RCC 7860 (cell line): ENCODE measurements around the gene TRIM67.

Experiments used
- DNase-seq: peaks from one replicate; pipeline ENCODE4 v3.0.0-alpha.2; 2015; ENCODE audit warnings: low spot score
- FAIRE-seq: peaks from 2 replicates; lab custom pipeline; 2012; peaks lifted over from hg19 to GRCh38; lab: Jason Lieb, UNC

Gene TRIM67

DNA sequence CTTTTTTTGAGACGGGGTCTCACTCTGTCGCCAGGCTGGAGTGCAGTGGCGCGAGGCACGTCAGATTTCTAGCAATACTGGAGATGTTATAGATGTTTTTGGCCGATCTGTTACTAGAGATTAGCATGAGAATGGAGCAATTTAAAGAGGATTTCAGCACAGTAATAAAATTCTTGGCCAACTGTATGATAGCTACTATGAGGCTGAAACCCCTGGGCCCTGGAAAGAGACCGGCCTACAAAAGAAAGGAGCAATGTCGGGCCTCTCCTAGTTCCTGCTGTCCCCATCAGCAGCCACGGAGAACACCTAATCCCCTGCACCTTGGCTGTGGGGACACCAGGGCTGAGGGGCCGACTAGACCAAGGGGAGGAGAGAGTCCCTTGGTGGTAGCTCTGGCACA, 69.7 kb downstream of the TRIM67 start:
- DNase-seq (no peak), FAIRE-seq (no peak)

DNA sequence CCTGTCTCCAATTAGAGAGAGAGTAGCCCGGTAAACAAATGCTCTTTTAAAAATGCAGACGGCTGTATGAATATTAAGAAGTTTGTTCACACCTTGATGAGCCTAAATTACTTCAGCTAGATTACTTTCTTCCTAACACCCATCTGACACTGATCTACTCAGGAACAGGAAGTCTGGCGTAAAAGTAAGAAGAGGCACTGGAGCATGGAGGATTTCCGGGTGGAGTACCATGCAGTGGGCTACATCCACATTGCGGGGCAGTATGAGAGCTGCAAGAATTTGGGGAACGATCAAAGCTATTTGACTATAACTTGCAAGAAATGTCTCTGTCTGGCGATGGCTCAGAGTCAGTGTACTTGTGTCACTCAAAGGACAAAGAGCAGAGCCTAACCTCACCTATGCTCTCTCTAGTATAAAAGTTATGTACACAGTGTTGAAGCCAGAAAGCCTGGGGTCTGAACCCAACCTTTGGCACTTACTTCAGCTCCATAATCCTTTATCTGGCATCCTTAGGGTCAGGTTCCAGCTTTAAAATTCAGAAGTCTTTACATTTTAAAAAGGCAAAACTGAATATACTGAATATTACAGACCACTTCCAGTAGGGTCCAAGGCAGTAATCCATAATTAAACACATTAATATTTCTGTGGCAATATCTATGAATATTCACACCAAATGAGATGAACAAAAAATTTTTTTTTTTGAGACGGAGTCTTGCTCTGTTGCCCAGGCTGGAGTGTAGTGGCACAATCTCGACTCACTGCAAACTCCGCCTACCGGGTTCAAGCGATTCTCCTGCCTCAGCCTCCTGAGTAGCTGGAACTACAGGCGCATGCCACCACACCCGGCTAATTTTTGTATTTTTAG, 71.2 kb downstream of the TRIM67 start:
- DNase-seq (no peak), FAIRE-seq (no peak)

DNA sequence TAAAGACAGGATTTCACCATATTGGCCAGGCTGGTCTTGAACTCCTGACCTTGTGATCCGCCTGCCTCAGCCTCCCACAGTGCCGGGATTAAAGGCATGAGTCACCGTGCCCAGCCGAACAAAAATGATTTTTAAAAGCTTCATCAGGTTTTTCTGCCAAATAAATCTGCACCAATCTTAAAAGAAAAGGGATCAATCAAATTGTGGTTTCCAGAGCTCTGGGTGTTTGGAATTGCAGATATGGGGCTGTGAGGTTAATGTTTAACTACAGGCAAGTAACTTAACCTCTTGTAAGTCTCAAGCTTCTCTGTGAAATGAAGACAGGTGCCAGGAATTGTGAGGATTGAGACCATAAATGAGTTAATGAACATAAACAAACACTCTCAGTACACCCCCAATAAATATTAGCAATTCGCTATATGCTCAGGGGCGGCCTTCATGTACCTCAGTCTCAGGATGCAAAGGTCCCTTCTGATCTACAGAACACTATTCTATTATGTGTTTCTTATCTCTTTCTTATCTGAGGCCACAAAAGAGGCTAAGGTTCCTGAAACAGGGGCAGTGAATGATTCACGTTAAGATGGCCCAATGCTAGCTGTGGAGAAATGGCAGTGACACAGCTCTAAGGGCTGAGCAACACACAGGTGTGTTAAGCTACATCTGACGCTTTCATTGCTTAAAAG, 72.0 kb downstream of the TRIM67 start:
- DNase-seq (peak; percentile 23), FAIRE-seq (no peak)

DNA sequence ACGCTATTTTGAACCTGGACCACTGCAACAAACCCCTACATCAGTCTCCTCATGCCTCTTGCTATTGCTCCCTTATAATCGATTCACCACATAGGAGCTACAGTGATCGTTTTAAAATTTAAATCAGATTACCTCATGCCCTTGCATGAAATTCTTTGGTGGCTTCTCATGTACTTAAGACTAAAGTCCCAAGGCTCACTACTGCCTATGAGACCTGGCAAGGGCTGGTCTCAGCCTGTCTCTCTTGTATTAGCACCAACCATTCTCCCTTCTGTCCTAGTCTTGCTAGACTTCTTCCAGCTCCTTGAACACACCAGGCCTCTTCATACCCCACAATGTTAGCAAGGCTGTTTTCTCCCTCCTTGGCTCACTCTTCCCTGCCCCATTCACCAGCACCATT, 72.6 kb downstream of the TRIM67 start:
- no peak for DNase-seq
- FAIRE-seq, result no peak

DNA sequence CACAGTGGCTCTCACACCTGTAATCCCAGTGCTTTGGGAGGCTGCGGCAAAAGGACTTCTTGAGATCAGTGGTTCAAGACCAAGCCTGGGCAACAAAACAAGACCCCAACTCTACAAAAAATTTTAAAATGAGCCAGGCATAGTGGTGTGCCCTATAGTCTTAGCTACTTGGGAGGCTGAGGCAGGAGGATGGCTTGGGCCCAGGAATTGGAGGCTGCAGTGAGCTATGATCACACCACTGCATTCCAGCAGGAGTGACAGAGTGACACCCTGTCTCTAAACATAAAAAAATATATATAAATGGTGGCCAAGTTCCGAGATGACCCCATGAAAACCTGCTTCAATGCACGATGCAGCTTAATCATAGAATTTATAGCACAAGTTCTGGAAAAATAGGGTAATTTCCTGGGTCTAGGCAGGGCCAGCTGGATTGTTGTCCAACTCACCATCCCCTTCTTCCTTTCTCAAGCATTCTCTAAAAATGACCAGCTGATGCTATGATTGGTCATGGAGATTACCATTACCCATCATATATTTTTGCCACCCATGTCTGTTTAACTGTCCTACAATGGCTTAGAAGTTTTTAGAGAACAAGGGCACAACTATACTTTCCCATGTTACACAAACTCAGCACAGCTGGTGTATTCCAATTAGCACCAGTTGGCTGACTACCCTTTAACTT, 73.8 kb downstream of the TRIM67 start:
- FAIRE-seq, result no peak
- DNase-seq, result no peak

DNA sequence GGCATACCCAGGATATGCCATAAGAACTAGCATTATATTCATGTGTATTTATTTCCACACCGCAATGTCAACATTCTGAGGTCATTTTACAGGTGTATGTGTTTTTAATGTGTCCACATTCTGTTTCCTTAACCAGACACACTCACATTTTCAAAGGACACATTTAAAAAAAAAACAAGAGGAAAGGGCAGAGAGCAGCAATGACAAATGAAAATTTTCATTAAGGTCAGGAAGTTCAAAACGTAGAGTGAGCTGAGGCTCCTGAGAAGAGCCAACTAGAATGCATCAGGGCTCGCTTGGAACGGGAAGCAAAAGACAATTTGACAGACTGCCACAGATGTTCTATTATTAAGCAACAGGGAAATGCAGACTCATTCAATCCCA, 74.3 kb downstream of the TRIM67 start:
- DNase-seq (no peak), FAIRE-seq (no peak)

DNA sequence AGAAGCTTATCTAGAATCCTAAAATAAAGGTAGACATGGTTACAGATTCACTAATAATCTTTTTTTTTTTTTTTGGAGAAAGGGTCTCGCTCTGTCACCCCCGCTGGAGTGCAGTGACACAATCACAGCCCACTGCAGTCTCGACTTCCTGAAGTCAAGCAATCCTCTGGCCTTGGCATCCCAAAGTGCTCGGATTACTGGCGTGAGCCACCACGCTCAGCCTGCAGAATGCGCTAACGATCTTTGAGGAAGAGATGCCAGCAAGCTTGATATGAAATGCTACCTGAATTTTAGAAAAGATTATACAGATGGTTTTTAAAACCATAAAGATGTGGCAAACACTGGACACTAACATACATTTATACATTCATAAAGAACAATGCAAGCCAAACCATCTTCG, 75.1 kb downstream of the TRIM67 start:
- FAIRE-seq (no peak), DNase-seq (no peak)

DNA sequence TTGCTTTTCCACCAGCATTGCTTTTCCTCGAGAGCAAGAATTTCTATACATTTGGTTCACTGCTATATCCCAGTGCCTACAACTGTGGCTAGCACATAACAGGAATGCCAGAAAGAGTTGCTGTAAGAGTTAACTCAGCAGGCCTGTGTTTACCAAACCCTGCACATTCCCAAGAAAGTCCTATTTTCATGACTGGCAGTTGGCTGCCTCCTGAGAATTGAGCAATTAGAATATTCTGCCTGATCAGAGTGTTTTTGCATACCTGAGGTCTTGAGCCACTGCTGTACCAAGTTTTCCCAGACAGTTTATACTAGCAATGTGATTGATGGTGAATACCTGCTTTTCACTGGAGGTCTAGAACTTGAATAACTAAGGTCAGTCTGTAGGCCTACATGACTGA, 76.4 kb downstream of the TRIM67 start:
- FAIRE-seq (no peak), DNase-seq (no peak)

DNA sequence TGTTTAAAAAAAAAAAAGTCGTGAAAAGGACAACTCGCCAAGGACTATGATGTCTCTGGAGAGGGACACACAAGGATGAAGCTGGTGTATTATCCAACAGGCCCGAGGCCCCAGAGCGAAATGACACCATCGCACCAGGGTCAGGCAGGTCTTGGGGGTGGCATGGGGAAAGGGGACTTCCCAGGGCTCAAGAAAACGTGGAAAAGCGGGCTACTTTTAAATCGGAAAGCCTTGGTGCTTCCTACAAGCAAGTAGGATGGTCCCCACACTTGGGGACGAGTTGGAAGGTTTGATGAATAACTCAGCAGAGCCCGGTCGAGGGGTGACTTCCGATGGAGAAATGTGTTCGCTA, 78.6 kb downstream of the TRIM67 start:
- no peak for FAIRE-seq
- no peak for DNase-seq

DNA sequence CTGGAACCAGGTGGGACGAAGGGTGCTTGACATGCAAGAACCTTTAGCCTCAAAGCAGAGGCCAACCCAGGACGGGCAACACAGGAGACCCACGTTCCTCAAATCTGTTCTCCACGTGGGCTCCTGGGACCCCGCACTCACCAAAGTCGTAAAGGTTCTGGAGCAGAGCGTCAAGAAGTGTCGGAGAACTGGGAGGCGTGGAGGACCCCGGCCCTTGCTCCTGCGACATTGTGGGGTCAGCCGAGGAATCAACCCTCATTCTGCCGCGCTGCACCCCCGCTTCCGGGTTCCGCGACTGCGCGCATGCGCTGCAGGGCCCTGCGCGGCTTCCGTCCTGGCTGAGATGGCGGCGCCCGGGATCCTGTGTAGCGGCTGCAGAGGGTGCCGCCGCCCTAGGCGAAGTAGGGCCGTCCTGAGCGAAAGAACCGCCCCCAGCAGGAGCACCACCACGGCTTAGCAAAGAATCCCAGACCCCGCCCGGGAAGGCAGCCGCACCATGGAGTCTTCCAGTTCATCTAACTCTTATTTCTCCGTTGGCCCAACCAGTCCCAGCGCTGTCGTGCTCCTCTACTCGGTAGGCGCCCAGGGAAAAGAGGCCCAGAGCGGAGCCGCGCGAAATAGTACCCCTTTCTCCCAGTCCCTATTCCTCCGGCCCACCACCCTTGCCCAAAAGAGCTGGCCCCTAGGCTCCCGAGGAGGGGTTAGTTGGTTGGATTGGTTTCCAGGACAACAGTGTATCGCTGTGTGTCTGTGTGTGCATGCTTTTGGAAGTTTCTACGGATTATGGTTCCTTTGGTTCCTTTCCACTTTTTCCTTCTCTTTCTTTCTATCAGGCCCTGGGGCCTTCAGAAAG, 79.3 kb downstream of the TRIM67 start, which contains the start of gene GNPAT:
GNPAT (plus strand) TSS at position 330 of the 853 bp plus-strand sequence; CDS start at position 497, 167 bp downstream.
- DNase-seq (peak; percentile 76), FAIRE-seq (no peak)

DNA sequence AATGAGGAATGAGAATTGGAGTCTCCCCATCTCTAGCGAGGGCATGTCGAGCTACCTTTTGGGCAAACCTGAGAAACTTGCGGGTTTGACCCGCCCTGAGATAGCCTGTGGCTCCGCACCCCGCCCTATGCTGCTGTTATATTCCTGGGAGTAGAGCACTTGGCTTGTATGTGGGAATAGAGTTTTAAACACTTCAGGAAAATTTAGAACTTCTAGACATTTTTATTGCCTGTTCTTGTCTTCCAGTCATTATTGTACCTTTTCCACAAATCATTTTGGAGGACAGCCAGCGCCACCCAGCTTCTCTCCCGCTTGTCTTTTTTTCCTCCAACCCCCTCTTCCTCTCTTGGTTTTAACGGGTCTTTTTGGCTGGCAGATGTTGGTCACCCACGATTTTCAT, 79.9 kb downstream of the TRIM67 start:
- no peak for DNase-seq
- no peak for FAIRE-seq

DNA sequence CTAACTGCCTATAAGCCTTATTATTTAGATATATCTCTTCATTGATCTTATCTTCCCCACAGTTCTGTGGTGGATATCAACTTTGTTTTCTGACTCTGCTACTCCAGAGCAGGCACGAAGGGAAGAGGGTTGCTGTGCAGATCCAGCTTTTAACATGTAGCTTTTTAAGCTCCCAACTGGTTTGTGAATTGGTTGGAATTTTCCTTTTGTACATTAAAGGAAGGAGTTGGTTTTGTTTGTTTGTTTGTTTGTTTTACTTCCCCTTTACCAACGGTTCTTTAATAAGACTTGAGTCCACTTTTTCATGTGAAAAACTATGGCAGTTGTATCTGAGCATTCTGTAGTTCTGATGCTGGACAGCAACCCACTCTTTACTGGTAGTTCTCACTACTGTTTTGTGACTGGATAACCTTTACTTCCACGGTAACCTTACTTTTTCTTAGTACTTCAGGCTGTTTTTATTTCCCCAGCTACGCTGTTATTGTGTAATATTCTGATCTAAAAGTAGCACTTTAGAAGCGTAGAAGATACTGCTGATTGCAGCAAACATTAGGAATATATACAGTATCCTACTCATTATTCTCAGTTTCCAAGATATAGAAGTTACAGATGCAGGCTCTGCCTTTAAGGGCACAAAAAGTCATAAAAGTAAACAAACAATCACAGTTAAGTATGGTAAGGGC, 80.8 kb downstream of the TRIM67 start:
- no peak for FAIRE-seq
- no peak for DNase-seq

DNA sequence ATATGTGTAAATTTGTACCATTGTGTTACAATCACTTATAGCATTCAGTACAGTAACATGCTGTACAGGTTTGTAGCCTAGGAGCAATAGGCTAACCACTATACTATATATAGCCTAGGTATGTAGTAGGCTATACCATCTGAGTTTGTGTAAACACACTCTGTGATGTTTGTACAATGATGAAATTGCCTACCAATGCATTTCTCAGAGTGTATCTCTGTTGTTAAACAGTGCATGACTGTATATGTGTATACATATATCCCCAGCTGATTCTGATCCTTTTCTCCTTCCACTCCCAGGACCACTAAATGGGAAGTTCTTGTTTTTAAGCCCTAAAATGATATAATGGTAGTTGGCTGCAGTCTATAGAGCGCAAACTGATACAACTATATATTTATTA, 86.9 kb downstream of the TRIM67 start:
- FAIRE-seq, result no peak
- DNase-seq, result no peak

DNA sequence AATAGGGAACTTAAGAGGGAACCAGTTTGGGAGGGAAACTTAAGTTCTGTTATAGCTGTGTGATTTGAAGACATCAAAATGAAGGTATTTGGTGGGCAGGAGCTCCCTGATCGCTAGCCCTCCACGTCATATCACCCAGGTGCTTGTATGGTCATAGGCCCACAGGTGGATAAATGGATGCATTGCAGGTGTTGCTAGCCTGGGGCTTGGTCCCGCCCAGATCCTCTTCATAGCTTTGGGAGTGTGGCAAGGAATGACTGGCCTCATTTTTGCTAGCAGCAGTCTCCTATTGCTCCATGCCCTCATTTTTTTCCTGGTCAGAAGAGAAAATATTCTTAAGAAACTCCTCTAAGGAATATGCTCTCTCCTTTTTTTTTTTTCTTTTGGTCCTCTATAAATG, 90.5 kb downstream of the TRIM67 start:
- DNase-seq (no peak), FAIRE-seq (no peak)

DNA sequence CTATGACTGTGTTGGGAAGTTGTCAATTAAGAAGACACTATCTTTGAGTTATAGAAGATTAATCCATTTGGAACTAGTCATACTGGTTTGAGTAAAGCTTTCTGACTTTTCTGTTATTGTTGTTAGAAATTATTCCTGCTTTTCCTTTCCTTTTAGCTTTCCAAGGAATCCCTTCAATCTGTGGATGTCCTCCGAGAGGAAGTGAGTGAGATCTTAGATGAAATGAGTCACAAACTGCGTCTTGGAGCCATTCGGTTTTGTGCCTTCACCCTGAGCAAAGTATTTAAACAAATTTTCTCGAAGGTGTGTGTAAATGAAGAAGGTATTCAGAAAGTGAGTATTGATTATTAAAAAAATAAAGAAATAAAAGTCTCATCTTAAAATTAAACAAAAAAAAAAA, 98.5 kb downstream of the TRIM67 start:
- FAIRE-seq (no peak), DNase-seq (no peak)

DNA sequence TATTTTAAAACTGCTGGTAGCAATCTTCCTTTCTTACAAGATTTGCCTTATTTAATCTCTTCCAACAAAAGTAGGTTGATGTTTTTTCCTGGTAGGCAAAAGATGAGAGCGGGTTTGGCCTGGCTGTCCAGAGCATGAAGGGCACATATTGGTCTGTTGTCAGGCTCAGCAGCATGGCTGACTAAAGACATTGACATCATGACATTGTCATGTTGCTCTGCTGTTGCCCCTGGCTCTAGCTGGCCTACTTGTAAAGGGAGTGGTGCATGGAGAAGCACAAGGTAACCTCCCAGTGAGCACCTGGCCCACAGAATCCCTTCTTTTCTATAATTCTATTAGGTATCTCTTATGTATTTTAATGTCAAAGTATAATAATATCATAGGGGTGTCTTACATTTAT, 102.8 kb downstream of the TRIM67 start:
- no peak for DNase-seq
- FAIRE-seq, result no peak

DNA sequence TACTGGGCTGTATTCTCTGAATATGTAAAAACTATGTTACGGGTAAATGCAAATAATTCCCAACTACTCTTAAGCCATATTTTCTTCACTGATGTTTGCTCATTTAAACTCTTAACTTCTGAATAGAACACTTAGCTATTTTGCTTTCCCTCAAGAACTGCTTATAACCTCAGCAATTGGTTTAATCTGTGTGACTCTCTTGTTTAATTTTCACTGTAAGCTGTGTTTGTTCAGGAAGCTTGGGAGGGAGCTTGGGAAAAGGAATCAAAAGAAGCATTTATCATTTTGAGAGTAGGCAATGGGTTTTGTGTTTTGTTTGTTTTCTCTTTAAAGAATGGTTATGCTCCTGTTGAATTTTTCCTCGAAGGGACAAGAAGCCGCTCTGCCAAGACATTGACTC, 103.5 kb downstream of the TRIM67 start:
- FAIRE-seq (no peak), DNase-seq (no peak)

DNA sequence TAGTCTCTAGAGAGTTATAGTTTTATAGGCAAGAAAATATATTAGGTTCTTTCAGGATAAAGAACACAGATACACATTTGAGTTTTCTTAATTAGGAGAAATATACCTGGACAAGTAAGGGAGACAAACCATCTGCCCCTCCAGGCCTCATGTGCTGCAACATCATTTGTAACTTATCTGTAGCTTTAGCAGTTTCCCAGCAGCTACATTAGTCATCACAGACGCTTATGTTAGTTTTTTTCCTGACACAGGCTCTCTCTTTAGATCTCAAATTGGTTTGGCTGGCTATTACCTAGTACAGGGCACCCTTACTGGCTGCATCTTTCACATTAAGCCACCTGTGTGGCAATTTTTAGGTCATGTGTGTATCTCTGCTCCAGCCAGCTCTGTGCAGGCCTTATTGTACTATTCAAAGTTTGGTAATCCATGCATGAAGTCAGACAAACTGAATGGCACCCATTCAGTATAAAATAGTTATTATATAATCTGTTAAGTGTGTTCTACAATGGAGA, 105.0 kb downstream of the TRIM67 start:
- FAIRE-seq, result no peak

More for the DNA sequence above, 105.0 kb downstream of the TRIM67 start:
- no peak for DNase-seq
